SU-DHL-6 (cell line): ENCODE results near the gene UGT1A10.

Experiments used
- H2AFZ ChIP-seq: fragments of 200-600 bp; sonication (generic); 2 replicates; pipeline ENCODE4 v1.6.1; 2014; ENCODE audit warnings: low read depth, mild to moderate bottlenecking, moderate library complexity, mixed read lengths, antibody characterized with exemption, low read length; ENCODE audit not compliant: severe bottlenecking
- H3F3A ChIP-seq: fragments of 200-600 bp; shearing (Covaris generic); 2 replicates; pipeline ENCODE4 v1.6.0; 2016; ENCODE audit warnings: antibody characterized with exemption, mild to moderate bottlenecking; ENCODE audit not compliant: insufficient read depth
- H3K27ac ChIP-seq: fragments of 200-600 bp; sonication (generic); 2 replicates; pipeline ENCODE4 v1.5.1; 2016; ENCODE audit warnings: low read depth, mild to moderate bottlenecking, low read length, moderate library complexity, mixed read lengths
- H3K27me3 ChIP-seq: fragments of 200-600 bp; sonication (generic), shearing (Covaris generic); 2 replicates; pipeline ENCODE4 v1.6.0; 2014; ENCODE audit warnings: mild to moderate bottlenecking, low read length
- H3K36me3 ChIP-seq: fragments of 200-600 bp; sonication (generic); 2 replicates; pipeline ENCODE4 v1.6.1; 2014; ENCODE audit warnings: mild to moderate bottlenecking, low read length, mixed read lengths
- H3K4me2 ChIP-seq: fragments of 300-600, 200-600 bp; shearing (Covaris generic), sonication (generic); 2 replicates; pipeline ENCODE4 v1.6.0; 2014; ENCODE audit warnings: low read length, low read depth, mild to moderate bottlenecking; ENCODE audit not compliant: poor library complexity, severe bottlenecking
- H3K4me3 ChIP-seq: fragments of 200-600 bp; sonication (generic); 2 replicates; pipeline ENCODE4 v1.5.1; 2014; ENCODE audit warnings: antibody characterized with exemption, low read length, mild to moderate bottlenecking, mixed read lengths; ENCODE audit not compliant: insufficient read depth, poor library complexity, severe bottlenecking
- H3K79me2 ChIP-seq: fragments of 200-600 bp; sonication (generic); 2 replicates; pipeline ENCODE4 v1.6.1; 2014; ENCODE audit warnings: mild to moderate bottlenecking, low read length, moderate library complexity; ENCODE audit not compliant: insufficient read depth
- H3K9ac ChIP-seq: fragments of 200-600 bp; sonication (generic); 2 replicates; pipeline ENCODE4 v1.7.0; 2014; ENCODE audit warnings: mild to moderate bottlenecking, low read length
- H3K9me2 ChIP-seq: fragments of 200-600 bp; sonication (generic); replicated peaks from 2 replicates; pipeline ENCODE4 v1.6.1; 2014; ENCODE audit warnings: low read length; ENCODE audit not compliant: insufficient read depth
- H3K9me3 ChIP-seq: fragments of 200-600 bp; sonication (generic); 2 replicates; pipeline ENCODE4 v1.6.1; 2014; ENCODE audit warnings: low read length, mixed read lengths; ENCODE audit not compliant: insufficient read depth
- H4K20me1 ChIP-seq: fragments of 200-600 bp; sonication (generic); 2 replicates; pipeline ENCODE4 v1.6.1; 2014; ENCODE audit warnings: low read depth, mild to moderate bottlenecking, antibody characterized with exemption, low read length, moderate library complexity, mixed read lengths
- CTCF ChIP-seq: fragments of 200-600 bp; sonication (generic); IDR thresholded peaks from one replicate; pipeline ENCODE4 v1.5.1; 2017; ENCODE audit warnings: antibody characterized with exemption, mild to moderate bottlenecking, low read length, moderate library complexity; ENCODE audit not compliant: insufficient read depth, poor library complexity, severe bottlenecking
- EZH2phosphoT487 ChIP-seq: fragments of 200-600 bp; sonication (generic), shearing (Covaris generic); conservative IDR thresholded peaks from 2 replicates; pipeline ENCODE4 v1.6.1; 2018; ENCODE audit warnings: mild to moderate bottlenecking, antibody characterized with exemption, low read length, moderate library complexity, mixed read lengths

The UGT1A10 gene

GRCh38 chr2:233758849-233759248 is 122.6 kb downstream of the UGT1A10 start:
- H3K27ac ChIP-seq, result no peak overlapping the region
- no peaks in the 10 kb centered on the region for H3K9me3 ChIP-seq
- H3K9me2 ChIP-seq, result no peaks in the 10 kb centered on the region
- H3K4me3 ChIP-seq, result no peak overlapping the region
- no peak overlapping the region for H3K9ac ChIP-seq
- no peaks in the 10 kb centered on the region for H3K27me3 ChIP-seq
- no peaks in the 10 kb centered on the region for H3K79me2 ChIP-seq
- H3F3A ChIP-seq, result no peaks in the 10 kb centered on the region
- no peaks in the 10 kb centered on the region for H3K36me3 ChIP-seq
- H4K20me1 ChIP-seq, result no peaks in the 10 kb centered on the region
- no peak overlapping the region for H2AFZ ChIP-seq
- no peak for TF ChIP-seq CTCF
- TF ChIP-seq EZH2phosphoT487, result no peak
- no peak overlapping the region for H3K4me2 ChIP-seq

GRCh38 chr2:233760043-233760442 is 123.8 kb downstream of the UGT1A10 start, which contains the start of gene UGT1A1:
TSS of gene UGT1A1 (plus strand) at chr2:233760270. CDS start at chr2:233760288, 18 bp downstream.
- no peaks in the 10 kb centered on the region for H3K9me3 ChIP-seq
- no peak within 1 kb of the TSS for H2AFZ ChIP-seq
- H3K36me3 ChIP-seq, result no peaks in the 10 kb centered on the region
- H3K27me3 ChIP-seq, result no peaks in the 10 kb centered on the region
- no peak within 1 kb of the TSS for H3K4me3 ChIP-seq
- TF ChIP-seq EZH2phosphoT487 (no peak), CTCF (no peak)
- no peaks in the 10 kb centered on the region for H4K20me1 ChIP-seq
- no peak within 1 kb of the TSS for H3K27ac ChIP-seq
- no peaks in the 10 kb centered on the region for H3K9me2 ChIP-seq
- H3K9ac ChIP-seq, result no peak within 1 kb of the TSS
- H3K4me2 ChIP-seq, result no peak within 1 kb of the TSS
- H3F3A ChIP-seq, result no peaks in the 10 kb centered on the region
- H3K79me2 ChIP-seq, result no peaks in the 10 kb centered on the region

GRCh38 chr2:233761040-233761769 is 125.0 kb downstream of the UGT1A10 start:
- Histone ChIP-seq H4K20me1 (no peaks in the 10 kb centered on the region), H3K9ac (no peak overlapping the region), H2AFZ (no peak overlapping the region), H3F3A (no peaks in the 10 kb centered on the region), H3K9me2 (no peaks in the 10 kb centered on the region), H3K9me3 (no peaks in the 10 kb centered on the region), H3K36me3 (no peaks in the 10 kb centered on the region), H3K27me3 (no peaks in the 10 kb centered on the region), H3K27ac (no peak overlapping the region), H3K79me2 (no peaks in the 10 kb centered on the region), H3K4me2 (no peak overlapping the region), H3K4me3 (no peak overlapping the region)
- TF ChIP-seq EZH2phosphoT487, result no peak

- H3K9me2 ChIP-seq, result no peaks in the 10 kb centered on the region
- H3K79me2 ChIP-seq, result no peaks in the 10 kb centered on the region
- no peaks in the 10 kb centered on the region for H4K20me1 ChIP-seq
- no peak overlapping the region for H3K4me2 ChIP-seq
- no peaks in the 10 kb centered on the region for H3K9me3 ChIP-seq
- TF ChIP-seq CTCF (no peak), EZH2phosphoT487 (no peak)
- no peaks in the 10 kb centered on the region for H3F3A ChIP-seq
- H3K36me3 ChIP-seq, result no peaks in the 10 kb centered on the region
- no peak overlapping the region for H2AFZ ChIP-seq
- H3K9ac ChIP-seq, result no peak overlapping the region
- no peak overlapping the region for H3K4me3 ChIP-seq
- no peak overlapping the region for H3K27ac ChIP-seq
- H3K27me3 ChIP-seq, result no peaks in the 10 kb centered on the region
Measured at GRCh38 chr2:233764264-233764663, 128.0 kb downstream of the UGT1A10 start.
